CD4-positive, alpha-beta T cell (primary cell): Measurements from ENCODE around the gene ZFTA. TPM values are rescaled to one million over a fixed set of nuclear protein-coding genes. Genes with fewer than 3 reads are reported as not detected.

ENCODE experiments used
- ATAC-seq: fragments of 200-7000 bp; cut with Tn5 transposase; one replicate; pipeline ENCODE4 v1.10.0; 2022; ENCODE audit warnings: mild to moderate bottlenecking; ENCODE audit not compliant: poor library complexity
- CTCF ChIA-PET: fragments of 350-600 bp; sonication (Branson Sonifier 250); formaldehyde crosslinking; loops from one replicate; lab custom pipeline; 2021; ENCODE audit warnings: antibody characterized with exemption, inconsistent platforms; lab: Charles Lee
- POLR2A ChIA-PET: fragments of 350-600 bp; sonication (Branson Sonifier 250); formaldehyde crosslinking; loops from one replicate; lab custom pipeline; 2021; ENCODE audit warnings: antibody characterized with exemption, inconsistent platforms; lab: Charles Lee
- DNase-seq, 14 experiments: peaks; one replicate each; pipeline ENCODE4 v3.0.0-alpha.2; 2013 to 2020; ENCODE audit warnings: mixed read lengths in 2 of 14
- H3K27ac ChIP-seq, 2 donors: one replicate each; pipeline versions ENCODE4 v1.5.1 to v1.7.0; 2013; ENCODE audit warnings: low read length in 2 of 2, low read depth in 1 of 2, mild to moderate bottlenecking in 1 of 2
- H3K27me3 ChIP-seq, 2 experiments: 1 replicate in 1 of 2; 2 replicates in 1 of 2; pipeline versions ENCODE4 v1.6.1 to v1.7.0; 2013; ENCODE audit warnings: low read length in 2 of 2, control low read depth in 1 of 2, mild to moderate bottlenecking in 1 of 2, moderate library complexity in 1 of 2; ENCODE audit not compliant: insufficient read depth in 2 of 2, control insufficient read depth in 1 of 2
- H3K36me3 ChIP-seq: one replicate; pipeline ENCODE4 v1.6.1; 2013; ENCODE audit warnings: low read length, control low read depth; ENCODE audit not compliant: insufficient read depth
- H3K4me1 ChIP-seq: one replicate; pipeline ENCODE4 v1.6.1; 2013; ENCODE audit warnings: low read length, control low read depth; ENCODE audit not compliant: insufficient read depth
- H3K4me3 ChIP-seq: one replicate; pipeline ENCODE4 v1.5.1; 2013; ENCODE audit warnings: mild to moderate bottlenecking, low read length, moderate library complexity
- H3K9me3 ChIP-seq, 2 experiments: 1 replicate in 1 of 2; 2 replicates in 1 of 2; pipeline versions ENCODE4 v1.6.1 to v1.7.0; 2013; ENCODE audit warnings: low read length in 2 of 2, mild to moderate bottlenecking in 2 of 2, control low read depth in 1 of 2, moderate library complexity in 1 of 2; ENCODE audit not compliant: control insufficient read depth in 1 of 2, insufficient read depth in 1 of 2
- H3K27ac Mint-ChIP-seq: one replicate; pipeline ENCODE4 v1.8.0; 2020; ENCODE audit warnings: mixed read lengths
- H3K27me3 Mint-ChIP-seq: one replicate; pipeline ENCODE4 v1.8.0; 2021; ENCODE audit warnings: mixed read lengths
- H3K36me3 Mint-ChIP-seq: one replicate; pipeline ENCODE4 v1.8.0; 2021; ENCODE audit warnings: low read depth, mixed read lengths
- H3K4me1 Mint-ChIP-seq: one replicate; pipeline ENCODE4 v1.8.0; 2021; ENCODE audit warnings: low read depth, mixed read lengths
- H3K4me3 Mint-ChIP-seq: one replicate; pipeline ENCODE4 v1.8.0; 2020; ENCODE audit warnings: mild to moderate bottlenecking, mixed read lengths
- H3K9me3 Mint-ChIP-seq: one replicate; pipeline ENCODE4 v1.8.0; 2020; ENCODE audit warnings: mixed read lengths
- CTCF ChIP-seq: fragments of 200-600 bp; IDR thresholded peaks from one replicate; pipeline ENCODE4 v1.8.0; 2022; ENCODE audit warnings: antibody characterized with exemption, mild to moderate bottlenecking
- intact Hi-C, 2 experiments: fragments of 100-400 bp; cut with DNase I in 1 of 2; cut with micrococcal nuclease in 1 of 2; formaldehyde crosslinking; loops; one replicate each; pipeline versions ENCODE4 v1.15.1 to v1.9.0; 2023 to 2025; cut with DNase I, micrococcal nuclease
- total RNA-seq, 174 experiments: library from RNA in 2 of 174; stranded (reverse) in 2 of 174; gene quantifications; one replicate each; pipeline ENCODE4 v1.2.3 and lab custom pipeline; 2021 to 2026

Gene ZFTA
- total RNA-seq, 2 experiments from 2014 or later = 0.95 to 1.0 TPM

GRCh38 chr11:63767565-63768236, 874 bp downstream of the ZFTA start:
- Histone ChIP-seq H3K27ac (no peak overlapping the region), H3K36me3 (no peaks in the 10 kb centered on the region), H3K27me3 (peaks cover 10 to 17% of the 10 kb centered on the region in 2 experiments), H3K4me1 (peaks cover 20% of the 10 kb centered on the region), H3K4me3 (peak overlapping the region; percentile 82), H3K9me3 (peaks cover 0 to 6% of the 10 kb centered on the region in 2 experiments)
- no peak for TF ChIP-seq CTCF
- Mint-ChIP-seq H3K9me3 (no peaks in the 10 kb centered on the region), H3K4me1 (peaks cover 13% of the 10 kb centered on the region), H3K27me3 (peaks cover 5% of the 10 kb centered on the region), H3K27ac (peak overlapping the region; percentile 16), H3K36me3 (peaks cover 7% of the 10 kb centered on the region), H3K4me3 (peak overlapping the region; percentile 97)
- peak; percentile 30 for ATAC-seq
- ChIA-PET POLR2A (interaction anchor here (0.7 to 1.6 kb wide), 4 partner anchors 16 to 1742 kb away, joined by 3 to 4 read pairs (median 4); partner anchors contain the start of genes RTN3 and STIP1), CTCF (interaction anchor here (0.7 to 1.7 kb wide), 8 partner anchors 12 to 385 kb away, joined by 3 to 9 read pairs (median 4); no protein-coding TSS in a partner anchor)
- intact Hi-C loops = loop anchor here in 1 of 2 experiments (1.0 to 10.0 kb wide), 5 partner anchors 47 to 381 kb away; no protein-coding TSS in a partner anchor
- DNase-seq = peak in 9 of 14 experiments; percentile 9 to 64 (median 28)

GRCh38 chr11:63767267-63767564, 1.4 kb downstream of the ZFTA start:
- Histone ChIP-seq H3K27ac (no peak overlapping the region), H3K9me3 (peaks cover 0 to 6% of the 10 kb centered on the region in 2 experiments), H3K36me3 (no peaks in the 10 kb centered on the region), H3K4me3 (peak overlapping the region; percentile 82), H3K4me1 (peaks cover 20% of the 10 kb centered on the region), H3K27me3 (peaks cover 10 to 16% of the 10 kb centered on the region in 2 experiments)
- peaks cover 13% of the 10 kb centered on the region for H3K4me1 Mint-ChIP-seq
- H3K9me3 Mint-ChIP-seq = no peaks in the 10 kb centered on the region
- peaks cover 5% of the 10 kb centered on the region for H3K27me3 Mint-ChIP-seq
- peak overlapping the region; percentile 97 for H3K4me3 Mint-ChIP-seq
- no peak for ATAC-seq
- intact Hi-C loops = loop anchor here in 1 of 2 experiments (10.0 kb wide), 1 partner anchor 138 kb away; no protein-coding TSS in a partner anchor
- H3K36me3 Mint-ChIP-seq = peaks cover 7% of the 10 kb centered on the region
- ChIA-PET CTCF (interaction anchor here (1.0 to 1.7 kb wide), 4 partner anchors 13 to 178 kb away, joined by 3 to 9 read pairs (median 4); no protein-coding TSS in a partner anchor), POLR2A (interaction anchor here (1.0 to 1.5 kb wide), 2 partner anchors 419 to 1742 kb away, joined by 3 to 4 read pairs; partner anchors contain the start of gene STIP1)
- DNase-seq = peak in 1 of 14 experiments; percentile 10
- TF ChIP-seq CTCF = no peak
- peak overlapping the region; percentile 16 for H3K27ac Mint-ChIP-seq

- ChIA-PET POLR2A (interaction anchor here (0.6 to 1.5 kb wide), 2 partner anchors 35 to 419 kb away, joined by 3 to 4 read pairs; partner anchors contain the start of gene STIP1), CTCF (no interaction called here)
- H3K27me3 Mint-ChIP-seq = peaks cover 5% of the 10 kb centered on the region
- no peaks in the 10 kb centered on the region for H3K9me3 Mint-ChIP-seq
- H3K36me3 Mint-ChIP-seq = peaks cover 7% of the 10 kb centered on the region
- TF ChIP-seq CTCF = no peak
- ATAC-seq (no peak), DNase-seq (peak in 1 of 14 experiments; percentile 13)
- H3K27ac ChIP-seq = no peak overlapping the region
- H3K4me1 Mint-ChIP-seq = peaks cover 13% of the 10 kb centered on the region
- peaks cover 20% of the 10 kb centered on the region for H3K4me1 ChIP-seq
- peaks cover 10 to 16% of the 10 kb centered on the region in 2 experiments for H3K27me3 ChIP-seq
- peak overlapping the region; percentile 97 for H3K4me3 Mint-ChIP-seq
- H3K27ac Mint-ChIP-seq = no peak overlapping the region
- intact Hi-C loops = loop anchor here in 1 of 2 experiments (10.0 kb wide), 1 partner anchor 138 kb away; no protein-coding TSS in a partner anchor
- peaks cover 0 to 6% of the 10 kb centered on the region in 2 experiments for H3K9me3 ChIP-seq
- no peaks in the 10 kb centered on the region for H3K36me3 ChIP-seq
- H3K4me3 ChIP-seq = no peak overlapping the region
Measured at GRCh38 chr11:63766531-63767235, 1.9 kb downstream of the ZFTA start.
